Hepatocyte (in vitro differentiated cells): ENCODE data around the gene MAGEA9.

Experiments used
- CTCF ChIP-seq: fragments of 200-600 bp; sonication (generic); IDR thresholded peaks from 2 replicates; pipeline ENCODE4 v1.5.1; 2016; ENCODE audit warnings: antibody characterized with exemption, mild to moderate bottlenecking; ENCODE audit not compliant: poor library complexity
- EZH2 ChIP-seq: fragments of 200-600 bp; sonication (generic); IDR thresholded peaks from 2 replicates; pipeline ENCODE4 v1.6.1; 2016; ENCODE audit warnings: antibody characterized with exemption, mild to moderate bottlenecking, borderline replicate concordance
- EZH2phosphoT487 ChIP-seq: fragments of 200-600 bp; sonication (generic); IDR thresholded peaks from one replicate; pipeline ENCODE4 v1.6.1; 2018; ENCODE audit warnings: antibody characterized with exemption, mild to moderate bottlenecking, low read depth, moderate library complexity; ENCODE audit not compliant: unreplicated experiment, severe bottlenecking

DNA sequence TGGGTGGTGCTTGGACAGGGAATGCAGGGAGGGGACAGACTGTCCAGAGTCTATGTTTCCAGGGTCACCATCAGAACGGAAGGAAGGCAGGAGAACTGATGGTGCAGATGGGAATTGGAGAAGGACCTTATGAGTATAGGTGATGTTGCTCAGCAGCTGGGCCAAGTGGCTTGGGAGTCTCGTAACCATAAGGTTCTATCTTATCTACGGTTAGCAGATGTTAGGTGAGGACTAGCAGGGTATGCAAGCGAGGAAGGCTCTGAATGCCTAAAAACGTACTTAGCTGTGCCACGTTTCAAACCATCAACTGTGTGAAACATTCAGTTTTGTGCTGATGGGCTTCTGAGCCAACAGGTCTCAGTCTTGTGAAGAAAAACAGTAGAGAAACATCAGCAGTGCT, 22.4 kb downstream of the MAGEA9 start:
- TF ChIP-seq EZH2: no peak
- no peak for TF ChIP-seq CTCF
- TF ChIP-seq EZH2phosphoT487: no peak
